Anterior cingulate cortex (tissue), 58 donors: ENCODE data around the gene UTP14A.
"Not testable (repeated sequence)": the region's sequence is repeated elsewhere in the genome, so short reads cannot be mapped to it uniquely, and the experiment has no call there.

Experiments
- DNase-seq, 58 donors: peaks; one replicate each; lab custom pipeline; 2025; lab: John Stamatoyannopoulos, UW

The UTP14A gene, protein sequence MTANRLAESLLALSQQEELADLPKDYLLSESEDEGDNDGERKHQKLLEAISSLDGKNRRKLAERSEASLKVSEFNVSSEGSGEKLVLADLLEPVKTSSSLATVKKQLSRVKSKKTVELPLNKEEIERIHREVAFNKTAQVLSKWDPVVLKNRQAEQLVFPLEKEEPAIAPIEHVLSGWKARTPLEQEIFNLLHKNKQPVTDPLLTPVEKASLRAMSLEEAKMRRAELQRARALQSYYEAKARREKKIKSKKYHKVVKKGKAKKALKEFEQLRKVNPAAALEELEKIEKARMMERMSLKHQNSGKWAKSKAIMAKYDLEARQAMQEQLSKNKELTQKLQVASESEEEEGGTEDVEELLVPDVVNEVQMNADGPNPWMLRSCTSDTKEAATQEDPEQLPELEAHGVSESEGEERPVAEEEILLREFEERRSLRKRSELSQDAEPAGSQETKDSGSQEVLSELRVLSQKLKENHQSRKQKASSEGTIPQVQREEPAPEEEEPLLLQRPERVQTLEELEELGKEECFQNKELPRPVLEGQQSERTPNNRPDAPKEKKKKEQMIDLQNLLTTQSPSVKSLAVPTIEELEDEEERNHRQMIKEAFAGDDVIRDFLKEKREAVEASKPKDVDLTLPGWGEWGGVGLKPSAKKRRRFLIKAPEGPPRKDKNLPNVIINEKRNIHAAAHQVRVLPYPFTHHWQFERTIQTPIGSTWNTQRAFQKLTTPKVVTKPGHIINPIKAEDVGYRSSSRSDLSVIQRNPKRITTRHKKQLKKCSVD

GRCh38 chrX:129905787-129906580 is at the start of gene UTP14A:
TSS of gene UTP14A (plus strand) at chrX:129906164. CDS start at chrX:129906211, 47 bp downstream.
- peak; percentile 4 to 89 (median 73) for DNase-seq

DNA sequence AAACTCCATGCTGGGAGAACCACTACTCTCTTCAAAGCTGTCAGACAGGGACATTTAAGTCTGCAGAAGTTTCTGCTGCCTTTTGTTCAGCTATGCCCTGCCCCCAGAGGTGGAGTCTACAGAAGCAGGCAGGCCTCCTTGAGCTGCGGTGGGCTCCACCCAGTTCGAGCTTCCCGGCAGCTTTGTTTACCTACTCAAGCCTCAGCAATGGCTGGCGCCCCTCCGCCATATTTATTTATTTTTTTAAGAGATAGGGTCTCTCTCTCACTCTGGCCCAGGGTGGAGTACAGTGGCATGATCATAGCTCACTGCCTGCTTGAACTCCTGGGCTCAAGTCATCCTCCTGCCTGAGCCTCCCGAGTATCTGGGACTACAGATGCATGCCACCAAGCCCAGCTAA is 46.8 kb upstream of the UTP14A start:
- DNase-seq: not testable (repeated sequence)

GRCh38 chrX:129866321-129866720 is 39.6 kb upstream of the UTP14A start:
- not testable (repeated sequence) for DNase-seq

DNA sequence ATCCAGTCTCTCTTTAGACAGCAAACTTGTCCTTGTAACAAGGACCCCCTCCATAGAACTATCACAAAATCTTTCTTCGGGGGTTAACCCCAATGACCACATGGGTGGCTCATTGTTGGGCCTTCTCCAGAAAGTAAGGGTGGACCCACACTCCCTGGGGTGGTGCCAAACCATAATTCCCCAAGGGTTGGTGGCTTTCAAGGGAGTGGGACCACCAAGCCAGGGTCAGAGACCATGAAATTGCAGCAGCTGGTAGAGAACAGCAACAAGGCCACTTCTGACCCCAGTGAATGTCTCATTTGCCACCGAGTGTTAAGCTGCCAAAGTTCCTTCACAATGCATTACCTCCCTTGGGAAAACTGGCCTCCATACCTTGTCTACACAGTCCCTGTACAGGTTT is 33.4 kb upstream of the UTP14A start:
- no peak for DNase-seq

DNA sequence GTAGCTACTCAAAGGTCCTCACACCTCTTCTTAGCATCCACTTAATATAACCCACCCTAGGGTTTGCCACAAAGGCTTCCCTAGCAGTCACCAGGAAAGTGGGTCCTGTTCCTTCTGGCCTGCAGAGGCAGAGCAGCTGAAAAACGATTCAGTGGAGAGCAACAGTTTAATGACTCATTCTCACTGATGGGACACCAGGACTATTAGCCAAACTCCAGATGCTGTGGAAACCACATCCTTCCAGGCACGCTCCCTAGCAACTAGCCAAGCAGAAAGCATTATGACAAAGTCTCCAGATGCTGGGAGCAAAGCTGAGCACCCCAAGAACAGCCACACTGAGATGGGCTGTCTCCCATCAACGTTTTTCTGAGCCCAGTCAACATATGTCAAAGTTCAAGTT is 30.3 kb upstream of the UTP14A start:
- no peak for DNase-seq

- DNase-seq: no peak
These were observed 29.1 kb upstream of the UTP14A start for GRCh38 chrX:129876771-129877305.

GRCh38 chrX:129877401-129877800 is 28.6 kb upstream of the UTP14A start:
- no peak for DNase-seq

DNA sequence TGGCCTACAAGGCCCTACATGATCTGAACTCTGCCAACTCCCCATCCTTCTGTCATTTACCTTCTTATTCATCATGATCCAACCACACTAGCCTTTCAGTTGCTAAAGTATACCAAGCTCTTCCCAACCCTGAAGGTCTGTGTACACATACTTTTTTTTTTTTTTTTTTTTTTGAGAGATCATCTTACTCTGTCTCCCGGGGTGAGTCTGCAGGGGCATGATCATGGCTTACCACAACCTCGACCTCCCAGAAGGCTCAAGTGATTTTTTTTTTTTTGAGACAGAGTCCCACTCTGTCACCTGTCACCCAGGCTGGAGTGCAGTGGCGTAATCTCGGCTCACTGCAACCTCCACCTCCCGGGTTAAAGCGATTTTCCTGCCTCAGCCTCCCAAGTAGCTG is 5.9 kb upstream of the UTP14A start:
- DNase-seq: no peak

- DNase-seq: no peak
These were observed 2.7 kb downstream of the UTP14A start for GRCh38 chrX:129908636-129909035.

GRCh38 chrX:129925305-129926092 is 19.5 kb downstream of the UTP14A start:
- DNase-seq: peak in 54 of 58 donors; percentile 0 to 71 (median 32)

DNA sequence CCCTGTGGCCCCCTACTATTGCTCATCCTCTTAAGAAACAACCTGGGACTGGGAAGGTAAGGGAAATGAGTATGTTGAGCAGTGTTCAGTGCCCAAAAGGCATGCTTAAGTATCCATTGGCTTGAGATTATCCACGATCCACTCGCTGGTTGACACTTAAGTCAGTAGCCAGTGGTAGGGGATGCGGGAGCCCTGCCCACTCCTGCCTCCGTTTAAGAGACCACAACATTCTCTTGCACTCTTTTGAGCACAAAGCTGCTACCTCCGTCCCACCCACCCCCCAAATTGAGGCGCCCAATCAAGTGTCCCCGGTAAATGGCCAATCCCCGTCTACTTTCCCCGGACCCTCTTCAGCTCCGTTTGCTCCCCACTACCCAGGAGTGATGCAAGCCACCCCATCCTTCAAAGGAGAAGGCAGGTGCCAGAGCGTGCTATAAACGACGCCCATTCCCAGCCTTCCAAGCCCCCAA is 25.0 kb downstream of the UTP14A start:
- DNase-seq: no peak

DNA sequence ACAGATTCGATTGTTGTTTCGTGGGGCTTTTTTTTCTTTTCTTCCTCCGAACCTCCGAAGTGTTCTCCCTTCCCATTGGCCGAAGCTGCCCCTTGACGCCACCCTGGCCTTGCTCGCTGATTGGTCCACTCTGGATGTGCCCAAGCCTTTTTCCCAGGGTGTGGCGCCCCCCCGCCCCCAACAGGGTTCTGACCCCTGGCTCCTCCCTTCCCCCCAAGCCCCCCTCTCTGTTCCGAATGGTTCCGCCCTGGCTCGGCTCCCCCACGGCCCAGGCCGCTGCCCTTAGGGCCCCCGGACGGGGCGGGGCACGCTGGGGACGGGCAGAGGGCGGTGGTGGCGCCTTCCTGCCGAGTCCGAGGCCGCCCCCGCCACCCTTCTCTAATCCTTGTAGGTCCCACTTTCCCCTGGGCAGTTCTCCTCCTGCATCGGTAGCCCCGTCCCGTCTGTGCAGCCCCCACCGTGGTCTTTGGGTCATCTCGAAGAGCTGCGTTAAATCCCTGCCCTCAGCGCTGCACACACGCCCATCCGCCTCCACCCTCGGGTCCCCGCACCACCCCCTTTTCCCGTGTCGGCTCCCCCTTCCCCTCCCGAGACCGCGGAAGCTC is 25.5 kb downstream of the UTP14A start:
- DNase-seq: peak; percentile 4 to 92 (median 81)

GRCh38 chrX:129932016-129932820 is 26.3 kb downstream of the UTP14A start:
- peak in 56 of 58 donors; percentile 2 to 91 (median 77) for DNase-seq

DNA sequence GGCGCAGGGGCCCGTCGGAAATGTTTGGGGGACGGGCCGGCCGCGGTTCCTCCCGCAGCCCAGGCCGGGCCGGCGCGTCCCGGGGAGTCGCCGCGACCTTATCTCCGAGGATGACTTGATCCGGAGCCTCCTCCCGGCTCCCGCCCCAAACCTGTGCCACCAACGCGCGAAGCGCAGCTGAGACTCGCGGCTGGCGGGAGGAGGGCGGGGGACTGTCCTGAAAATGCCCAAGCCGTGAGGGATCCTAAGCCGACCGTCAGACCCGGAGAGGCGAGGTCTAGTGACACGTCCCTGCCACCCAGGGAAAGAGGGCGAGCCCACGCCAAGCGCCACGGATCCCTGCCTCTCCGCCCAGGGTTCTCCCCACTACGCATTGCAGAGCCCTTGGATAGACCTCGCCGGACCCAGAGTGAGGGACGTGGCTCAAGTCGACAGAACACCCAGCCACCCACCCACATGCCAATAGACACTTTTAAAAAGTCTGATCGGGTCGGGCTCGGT is 26.9 kb downstream of the UTP14A start:
- peak in 11 of 58 donors; percentile 1 to 33 (median 8) for DNase-seq

GRCh38 chrX:129933700-129934099 is 27.7 kb downstream of the UTP14A start:
- DNase-seq: peak in 4 of 58 donors; percentile 3 to 16 (median 8)

DNA sequence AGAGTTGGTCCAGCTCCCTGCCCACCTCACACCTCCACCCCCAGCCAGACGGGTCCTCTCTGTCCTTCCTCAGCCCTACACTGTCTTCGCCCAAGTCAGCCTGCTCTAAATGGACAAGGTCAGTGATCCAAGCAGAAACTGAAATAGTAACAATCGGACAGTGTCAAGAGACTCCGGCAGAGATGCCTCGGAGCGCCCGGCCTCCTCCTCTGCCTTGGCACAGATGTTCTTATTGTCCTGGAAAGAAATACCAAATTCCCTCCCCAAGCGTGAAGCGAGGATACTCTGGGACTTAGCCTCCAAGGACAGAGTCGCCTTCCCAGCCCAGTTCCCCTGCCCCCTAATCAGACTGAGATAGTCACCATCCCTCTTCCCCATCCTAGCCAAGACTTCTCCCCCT is 28.5 kb downstream of the UTP14A start:
- DNase-seq: peak in 9 of 58 donors; percentile 0 to 26 (median 11)

DNA sequence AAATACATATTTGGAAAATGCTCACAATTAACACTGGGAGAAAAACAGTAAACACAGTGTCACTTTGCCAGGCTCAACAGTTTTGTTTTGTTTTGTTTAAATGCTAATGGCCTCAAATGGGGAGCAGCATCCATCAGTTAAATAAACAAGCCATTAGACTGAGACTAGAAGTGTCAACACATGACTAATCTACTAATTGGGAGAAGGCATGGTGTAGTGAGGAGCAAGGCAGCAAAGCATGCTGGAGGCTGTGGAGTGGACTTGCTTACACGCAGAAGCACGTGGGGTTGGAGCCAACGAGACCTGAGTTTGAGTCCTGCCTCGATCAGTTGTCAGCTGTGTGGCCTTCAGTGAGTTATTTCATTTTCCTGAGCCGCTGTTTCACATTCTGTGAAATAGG is 29.0 kb downstream of the UTP14A start:
- no peak for DNase-seq

- DNase-seq: peak in 4 of 58 donors; percentile 1 to 13 (median 6)
These were observed 32.1 kb downstream of the UTP14A start for GRCh38 chrX:129938081-129938480.
